Mesothelial cell of epicardium (in vitro differentiated cells): Measurements from ENCODE around the gene ERAL1. TPM values are rescaled to one million over a fixed set of nuclear protein-coding genes. Genes with fewer than 3 reads are reported as not detected.
"Not testable (repeated sequence)": the region's sequence is repeated elsewhere in the genome, so short reads cannot be mapped to it uniquely, and the experiment has no call there.

Experiments used
- DNase-seq, 2 experiments: peaks; one replicate each; pipeline ENCODE4 v3.0.0; 2021; ENCODE audit warnings: low spot score in 2 of 2; ENCODE audit not compliant: unreplicated experiment in 2 of 2
- H3K27ac Mint-ChIP-seq: 2 replicates; pipeline ENCODE4 v1.8.0; 2021; ENCODE audit warnings: mixed read lengths
- H3K27me3 Mint-ChIP-seq: 2 replicates; pipeline ENCODE4 v1.8.0; 2021; ENCODE audit warnings: low read depth, mixed read lengths
- H3K36me3 Mint-ChIP-seq: 2 replicates; pipeline ENCODE4 v1.8.0; 2021; ENCODE audit warnings: mixed read lengths
- H3K4me1 Mint-ChIP-seq: 2 replicates; pipeline ENCODE4 v1.8.0; 2021; ENCODE audit warnings: mixed read lengths
- H3K4me3 Mint-ChIP-seq: 2 replicates; pipeline ENCODE4 v1.8.0; 2021; ENCODE audit warnings: mild to moderate bottlenecking, moderate library complexity, mixed read lengths
- H3K9me3 Mint-ChIP-seq: 2 replicates; pipeline ENCODE4 v1.8.0; 2021; ENCODE audit warnings: mixed read lengths
- CTCF ChIP-seq: fragments of 200-600 bp; sonication (generic); IDR thresholded peaks from one replicate; pipeline ENCODE4 v1.5.0; 2021; ENCODE audit warnings: antibody characterized with exemption; ENCODE audit not compliant: unreplicated experiment
- total RNA-seq: library from RNA; stranded (reverse); gene quantifications from 3 replicates; pipeline ENCODE4 v1.2.1, GENCODE V29; 2021

The ERAL1 gene
- total RNA-seq, 1 donor from 2014 or later = 37.4 TPM

DNA sequence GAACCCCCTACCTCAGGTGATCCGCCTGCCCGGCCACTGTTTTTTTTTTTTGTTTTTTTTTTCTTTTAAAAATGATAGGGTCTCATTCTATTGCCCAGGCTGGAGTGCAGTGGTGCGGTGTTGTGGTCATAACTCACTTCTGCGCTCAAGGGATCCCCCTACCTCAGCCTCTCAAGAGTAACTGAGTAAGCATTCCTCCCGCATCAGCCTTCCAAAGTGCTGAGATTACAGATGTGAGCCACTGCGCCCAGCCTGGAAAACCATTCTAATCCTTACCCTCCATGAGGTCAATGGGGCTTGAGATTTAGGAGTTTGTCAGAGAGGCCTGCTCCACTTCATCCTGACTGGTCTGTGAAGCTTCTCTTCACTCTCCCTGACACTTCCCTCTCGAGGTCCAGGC lies 12.5 kb downstream of the ERAL1 start:
- Mint-ChIP-seq H3K36me3 (no peaks in the 10 kb centered on the region), H3K4me3 (no peak overlapping the region), H3K9me3 (no peaks in the 10 kb centered on the region), H3K27me3 (no peaks in the 10 kb centered on the region), H3K4me1 (no peaks in the 10 kb centered on the region), H3K27ac (no peak overlapping the region)
- no peak for TF ChIP-seq CTCF
- DNase-seq = no peak

DNA sequence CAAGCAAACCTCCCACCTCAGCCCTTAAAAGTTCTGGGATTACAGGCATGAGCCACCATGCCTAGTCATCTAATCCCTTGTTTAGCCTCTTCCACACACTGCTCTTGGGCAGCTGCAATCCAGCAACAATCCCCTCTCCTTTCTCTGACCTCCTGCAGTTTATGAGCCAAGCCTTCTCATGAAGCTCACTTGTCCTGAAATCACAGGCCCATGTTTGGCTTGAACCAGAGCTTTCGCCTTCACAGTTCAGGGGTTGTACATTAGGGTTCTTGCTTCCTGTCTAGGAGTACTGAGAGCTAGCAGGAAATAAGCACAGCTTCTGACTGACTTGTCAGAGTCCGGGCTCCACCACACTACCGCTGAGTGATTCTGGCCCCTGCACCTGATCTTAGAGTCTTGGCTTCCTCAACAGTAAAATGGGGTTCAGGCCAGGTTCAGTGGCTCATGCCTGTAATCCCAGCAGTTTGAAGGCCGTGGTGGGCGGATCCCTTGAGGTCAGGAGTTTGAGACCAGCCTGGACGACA lies 16.3 kb downstream of the ERAL1 start:
- no peak for DNase-seq
- no peak for TF ChIP-seq CTCF
- H3K4me1 Mint-ChIP-seq = peaks cover 4% of the 10 kb centered on the region
- no peaks in the 10 kb centered on the region for H3K36me3 Mint-ChIP-seq
- H3K27me3 Mint-ChIP-seq = no peaks in the 10 kb centered on the region
- H3K27ac Mint-ChIP-seq = no peak overlapping the region
- H3K9me3 Mint-ChIP-seq = no peaks in the 10 kb centered on the region
- H3K4me3 Mint-ChIP-seq = no peak overlapping the region

- H3K4me1 Mint-ChIP-seq = peaks cover 4% of the 10 kb centered on the region
- TF ChIP-seq CTCF = no peak
- H3K27me3 Mint-ChIP-seq = no peaks in the 10 kb centered on the region
- H3K9me3 Mint-ChIP-seq = no peaks in the 10 kb centered on the region
- no peak overlapping the region for H3K4me3 Mint-ChIP-seq
- no peak overlapping the region for H3K27ac Mint-ChIP-seq
- no peak for DNase-seq
- peaks cover 10% of the 10 kb centered on the region for H3K36me3 Mint-ChIP-seq
Observed at GRCh38 chr17:28873839-28874238, 19.0 kb downstream of the ERAL1 start.

DNA sequence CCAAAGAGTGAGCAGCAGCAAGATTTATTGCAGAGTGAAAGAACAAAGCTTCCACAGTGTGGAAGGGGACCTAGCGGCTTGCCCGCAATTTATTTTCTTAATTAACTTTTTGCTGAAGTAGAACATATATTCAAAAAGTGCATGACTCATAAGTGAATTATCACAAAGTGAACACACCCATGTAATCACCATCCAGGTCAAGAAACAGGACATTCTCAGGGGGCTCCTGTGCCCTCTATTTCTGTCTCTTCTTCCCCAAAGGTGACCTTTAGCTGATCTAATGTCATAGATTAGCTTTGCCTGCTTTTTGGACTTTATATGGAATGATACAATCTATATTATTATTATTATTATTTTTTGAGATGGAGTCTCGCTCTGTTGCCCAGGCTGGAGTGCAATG lies 19.9 kb downstream of the ERAL1 start:
- TF ChIP-seq CTCF = no peak
- Mint-ChIP-seq H3K4me1 (peaks cover 4% of the 10 kb centered on the region), H3K27ac (no peak overlapping the region), H3K36me3 (peaks cover 13% of the 10 kb centered on the region), H3K27me3 (no peaks in the 10 kb centered on the region), H3K4me3 (no peak overlapping the region), H3K9me3 (no peaks in the 10 kb centered on the region)
- no peak for DNase-seq

DNA sequence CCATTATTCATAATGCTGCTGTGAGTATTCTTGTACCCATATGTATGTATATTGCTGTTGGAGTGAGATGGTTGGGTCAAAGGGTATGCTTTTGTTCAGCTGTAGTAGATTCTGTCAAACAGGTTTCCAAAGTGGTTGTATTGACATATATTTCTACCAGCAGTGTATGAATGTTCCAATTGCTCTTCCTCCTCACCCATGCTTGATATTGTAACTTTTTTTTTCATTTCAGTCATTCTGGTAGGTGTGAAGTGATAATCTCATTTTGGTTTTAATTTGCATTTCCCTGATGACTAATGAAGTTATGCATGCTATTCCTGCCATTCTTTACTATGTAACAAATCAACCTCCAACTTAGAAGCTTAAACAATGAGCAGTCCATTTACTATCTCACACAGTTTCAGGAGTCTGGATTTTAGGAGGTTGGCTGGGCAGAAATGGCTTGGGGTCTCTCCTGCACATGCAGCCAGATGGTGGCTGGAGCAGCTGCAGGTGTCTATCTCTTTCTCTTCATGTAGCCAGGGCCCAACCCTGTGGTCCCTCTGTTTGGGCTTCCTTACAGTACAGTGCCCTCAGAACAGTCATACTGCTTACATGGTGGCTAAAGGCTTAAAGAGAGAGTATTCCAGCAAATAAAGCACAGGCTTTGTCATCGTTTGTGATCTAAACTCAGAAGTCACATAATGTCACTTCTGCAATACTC lies 21.2 kb downstream of the ERAL1 start:
- H3K27ac Mint-ChIP-seq = no peak overlapping the region
- peaks cover 21% of the 10 kb centered on the region for H3K36me3 Mint-ChIP-seq
- no peak overlapping the region for H3K4me3 Mint-ChIP-seq
- no peak for DNase-seq
- H3K4me1 Mint-ChIP-seq = peaks cover 4% of the 10 kb centered on the region
- no peak for TF ChIP-seq CTCF
- no peaks in the 10 kb centered on the region for H3K27me3 Mint-ChIP-seq
- no peaks in the 10 kb centered on the region for H3K9me3 Mint-ChIP-seq

DNA sequence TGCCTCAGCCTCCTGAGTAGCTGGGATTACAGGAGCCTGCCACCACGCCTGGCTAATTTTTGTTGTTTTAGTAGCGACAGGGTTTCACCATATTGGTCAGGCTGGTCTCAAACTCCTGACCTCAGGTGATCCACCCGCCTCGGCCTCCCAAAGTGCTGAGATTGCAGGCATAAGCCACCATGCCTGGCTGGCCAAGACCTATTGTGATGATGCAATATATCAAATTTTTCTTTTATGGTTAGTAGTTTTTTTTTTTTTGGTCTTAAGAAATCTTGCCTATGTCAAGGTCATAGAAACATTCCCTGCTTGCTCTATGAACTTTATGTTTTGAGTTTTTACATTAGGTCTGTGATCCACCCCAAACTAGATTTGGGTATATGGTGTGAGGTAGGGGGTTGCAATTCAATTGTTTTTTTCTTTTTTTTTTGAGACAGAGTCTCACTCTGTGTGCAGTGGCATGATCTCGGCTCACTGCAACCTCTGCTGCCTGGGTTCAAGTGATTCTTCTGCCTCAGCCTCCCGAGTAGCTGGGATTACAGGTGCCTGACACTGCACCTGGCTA lies 22.4 kb downstream of the ERAL1 start:
- H3K9me3 Mint-ChIP-seq, H3K4me3 Mint-ChIP-seq, H3K4me1 Mint-ChIP-seq, DNase-seq, H3K27ac Mint-ChIP-seq, H3K27me3 Mint-ChIP-seq: not testable (repeated sequence)
- H3K36me3 Mint-ChIP-seq = peaks cover 26% of the 10 kb centered on the region
